Keratinocyte (primary cell): Measurements from ENCODE around the gene STARD10. TPM values are rescaled to one million over a fixed set of nuclear protein-coding genes. Genes with fewer than 3 reads are reported as not detected.

ENCODE experiments used
- DNase-seq: peaks from one replicate; pipeline ENCODE4 v3.0.0-alpha.2; 2011; ENCODE audit warnings: low read depth, missing footprints, low spot score
- FAIRE-seq: peaks from 2 replicates; lab custom pipeline; 2011; peaks lifted over from hg19 to GRCh38; lab: Jason Lieb, UNC
- H2AFZ ChIP-seq: 2 replicates; pipeline ENCODE4 v1.6.0; 2012; ENCODE audit warnings: low read length, control low read depth, inconsistent platforms; ENCODE audit not compliant: control insufficient read depth
- H3K27ac ChIP-seq: 2 replicates; pipeline ENCODE4 v1.5.1; 2011; ENCODE audit warnings: low read length; ENCODE audit not compliant: control insufficient read depth, insufficient read depth
- H3K27me3 ChIP-seq: 3 replicates; pipeline ENCODE4 v1.6.0; 2011; ENCODE audit warnings: low read length; ENCODE audit not compliant: control insufficient read depth, insufficient read depth; ENCODE audit errors: extremely low read depth
- H3K36me3 ChIP-seq, 2 experiments: 2 replicates in 1 of 2; 3 replicates in 1 of 2; pipeline ENCODE4 v1.5.1; 2011; ENCODE audit warnings: low read length in 2 of 2, mild to moderate bottlenecking in 1 of 2; ENCODE audit not compliant: control insufficient read depth in 2 of 2, insufficient read depth in 2 of 2; ENCODE audit errors: extremely low read depth in 1 of 2
- H3K4me1 ChIP-seq: 3 replicates; pipeline ENCODE4 v1.5.1; 2011; ENCODE audit warnings: low read length; ENCODE audit not compliant: control insufficient read depth, insufficient read depth; ENCODE audit errors: extremely low read depth
- H3K4me2 ChIP-seq: 3 replicates; pipeline ENCODE4 v1.6.0; 2011; ENCODE audit warnings: low read depth, low read length; ENCODE audit not compliant: control insufficient read depth, insufficient read depth; ENCODE audit errors: extremely low read depth
- H3K4me3 ChIP-seq, 3 experiments: fragments of 200-600 bp in 1 of 3; sonication (generic) in 1 of 3; 2 replicates in 2 of 3; 3 replicates in 1 of 3; pipeline ENCODE4 v1.5.1; 2011 to 2016; ENCODE audit warnings: low read length in 3 of 3, mild to moderate bottlenecking in 3 of 3, control low read depth in 2 of 3, inconsistent platforms in 1 of 3, low read depth in 1 of 3, mixed read lengths in 1 of 3, mixed run types in 1 of 3, moderate library complexity in 1 of 3; ENCODE audit not compliant: control insufficient read depth in 2 of 3, insufficient read depth in 2 of 3; ENCODE audit errors: extremely low read depth in 1 of 3
- H3K79me2 ChIP-seq: 2 replicates; pipeline ENCODE4 v1.6.0; 2012; ENCODE audit warnings: low read length; ENCODE audit not compliant: control insufficient read depth, insufficient read depth
- H3K9ac ChIP-seq: 3 replicates; pipeline ENCODE4 v1.6.0; 2011; ENCODE audit warnings: low read length; ENCODE audit not compliant: control insufficient read depth, insufficient read depth; ENCODE audit errors: extremely low read depth
- H3K9me1 ChIP-seq: 3 replicates; pipeline ENCODE4 v1.6.0; 2011; ENCODE audit warnings: low read length; ENCODE audit not compliant: control insufficient read depth, insufficient read depth; ENCODE audit errors: extremely low read depth
- H3K9me3 ChIP-seq: 2 replicates; pipeline ENCODE4 v1.5.1; 2012; ENCODE audit warnings: low read depth, low read length; ENCODE audit not compliant: control insufficient read depth
- H4K20me1 ChIP-seq: 3 replicates; pipeline ENCODE4 v1.6.0; 2011; ENCODE audit warnings: low read length; ENCODE audit not compliant: control insufficient read depth, insufficient read depth; ENCODE audit errors: extremely low read depth
- CTCF ChIP-seq, 3 experiments: IDR thresholded peaks in 1 of 3; conservative IDR thresholded peaks in 1 of 3; optimal IDR thresholded peaks in 1 of 3; 2 replicates in 2 of 3; 3 replicates in 1 of 3; pipeline versions ENCODE3 to v1.5.1; 2011; ENCODE audit warnings: low read length in 3 of 3, mild to moderate bottlenecking in 3 of 3, moderate library complexity in 2 of 3, control low read depth in 1 of 3, inconsistent platforms in 1 of 3; ENCODE audit not compliant: insufficient read depth in 2 of 3; ENCODE audit errors: extremely low read depth in 1 of 3
- EZH2 ChIP-seq: IDR thresholded peaks from one replicate; pipeline ENCODE4 v1.6.1; 2012; ENCODE audit warnings: inconsistent platforms, mild to moderate bottlenecking, low read length, moderate library complexity
- dilution Hi-C: fragments of 300-500 bp; cut with MboI; formaldehyde crosslinking; loops from one replicate; pipeline ENCODE4 v1.7.0; 2020; ENCODE audit warnings: low sequenced_read_pairs; ENCODE audit not compliant: extremely low pct_ligation_motif_present
- polyA plus RNA-seq, 5 experiments: library from polyadenylated mRNA; depleted of rRNA in 3 of 5; stranded (reverse) in 3 of 5; stranded (forward) in 1 of 5; unstranded in 1 of 5; fragments of >200 nt; gene quantifications; 1 replicate in 1 of 5; 2 replicates in 3 of 5; 3 replicates in 1 of 5; pipeline versions ENCODE4 v1.2.1 to v1.2.3, GENCODE V29; 2011 to 2012; ENCODE audit warnings: missing spikeins in 2 of 5, low read depth in 1 of 5, low replicate concordance in 1 of 5

STARD10 gene
- polyA plus RNA-seq, 1 donor (not counting 4 experiments of a cell fraction or from before 2014, with no cell fraction given): 67.0 TPM

- H3K9me1 ChIP-seq: no peaks in the 10 kb centered on the region
- H3K4me3 ChIP-seq: peak overlapping the region in 2 of 3 experiments; percentile 11 to 23
- peaks cover 0 to 2% of the 10 kb centered on the region in 2 experiments for H3K36me3 ChIP-seq
- no peak for DNase-seq
- no peaks in the 10 kb centered on the region for H3K79me2 ChIP-seq
- H3K4me1 ChIP-seq: peaks cover 19% of the 10 kb centered on the region
- peak overlapping the region; percentile 54 for H3K4me2 ChIP-seq
- dilution Hi-C loops: no loop called here
- H3K9ac ChIP-seq: peak overlapping the region; percentile 33
- no peaks in the 10 kb centered on the region for H4K20me1 ChIP-seq
- TF ChIP-seq CTCF (optimal IDR thresholded peaks at IDR 0.05 in 1 of 3, IDR thresholded peaks at IDR 0.05 in 1 of 3, conservative IDR thresholded peaks at IDR 0.05 in 1 of 3; ENCODE audit: extremely low read depth in 1 of 3, insufficient read depth in 2 of 3, low read length in 3 of 3) (no peak), EZH2 (no peak)
- H2AFZ ChIP-seq: peak overlapping the region; percentile 58
- no peaks in the 10 kb centered on the region for H3K27me3 ChIP-seq
- no peaks in the 10 kb centered on the region for H3K9me3 ChIP-seq
- no peak for FAIRE-seq
- no peak overlapping the region for H3K27ac ChIP-seq
Observed at GRCh38 chr11:72782081-72782920, 11.5 kb downstream of the STARD10 start.

DNA sequence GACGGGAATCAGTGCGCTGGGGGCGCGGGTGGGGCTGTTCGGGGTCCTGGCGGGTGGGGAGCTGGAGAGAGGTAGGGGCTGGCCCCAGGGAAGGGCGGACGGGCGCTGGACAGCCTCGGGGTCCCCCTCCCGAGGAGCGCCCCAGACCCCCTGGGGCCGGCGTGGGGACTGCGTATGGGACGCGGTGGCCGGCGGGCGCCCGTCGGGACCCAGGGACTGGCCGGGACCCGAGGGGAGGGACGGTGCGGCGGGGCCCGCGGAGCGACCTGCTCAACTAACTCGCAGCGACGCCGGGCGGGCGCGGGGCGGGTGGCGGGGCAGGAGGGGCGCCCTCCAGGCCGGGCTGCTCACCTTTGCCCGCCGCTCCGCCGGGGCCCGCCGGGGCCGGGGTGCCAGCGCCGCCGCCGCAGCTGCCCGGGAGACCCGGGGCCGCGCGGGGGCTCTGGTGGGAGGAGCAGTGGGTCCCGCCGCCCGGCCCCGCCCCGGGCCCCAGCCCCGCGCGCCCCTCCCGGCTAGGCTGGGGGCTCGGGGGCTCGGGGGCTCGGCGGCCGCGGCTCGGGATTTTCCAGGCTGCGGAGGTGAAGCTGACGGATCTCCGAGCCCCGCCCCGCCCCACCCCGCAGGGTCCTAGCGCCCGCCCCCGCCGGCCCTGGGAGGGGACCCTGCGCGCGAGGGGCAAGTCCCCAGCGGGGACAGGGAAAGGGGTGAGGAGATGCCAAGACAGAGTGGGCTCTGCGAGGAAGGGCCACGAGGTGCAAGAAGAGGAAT is 12.3 kb downstream of the STARD10 start:
- peak overlapping the region; percentile 63 for H3K9ac ChIP-seq
- no peaks in the 10 kb centered on the region for H3K27me3 ChIP-seq
- H3K4me1 ChIP-seq: peaks cover 19% of the 10 kb centered on the region
- dilution Hi-C loops: no loop called here
- peaks cover 0 to 5% of the 10 kb centered on the region in 2 experiments for H3K36me3 ChIP-seq
- H3K9me1 ChIP-seq: no peaks in the 10 kb centered on the region
- H3K27ac ChIP-seq: no peak overlapping the region
- DNase-seq: no peak
- H3K79me2 ChIP-seq: no peaks in the 10 kb centered on the region
- H3K9me3 ChIP-seq: no peaks in the 10 kb centered on the region
- H2AFZ ChIP-seq: peak overlapping the region; percentile 58
- TF ChIP-seq EZH2 (no peak), CTCF (optimal IDR thresholded peaks at IDR 0.05 in 1 of 3, IDR thresholded peaks at IDR 0.05 in 1 of 3, conservative IDR thresholded peaks at IDR 0.05 in 1 of 3; ENCODE audit: extremely low read depth in 1 of 3, insufficient read depth in 2 of 3, low read length in 3 of 3) (no peak)
- peak overlapping the region; percentile 39 to 70 (median 61) for H3K4me3 ChIP-seq
- no peak for FAIRE-seq
- peak overlapping the region; percentile 79 for H3K4me2 ChIP-seq
- H4K20me1 ChIP-seq: no peaks in the 10 kb centered on the region
